Fibroblast of mammary gland (primary cell): ENCODE measurements around the gene NPDC1.

Experiments
- DNase-seq: peaks from one replicate; pipeline ENCODE4 v3.0.0-alpha.2; 2010; ENCODE audit warnings: low read depth
- H3K4me3 ChIP-seq: 2 replicates; pipeline ENCODE4 v1.5.1; 2011; ENCODE audit warnings: low read depth, mild to moderate bottlenecking, low read length, moderate library complexity; ENCODE audit not compliant: control insufficient read depth
- TF ChIP-seq, protein P1 (sequence below): conservative IDR thresholded peaks from 2 replicates; pipeline ENCODE4 v1.5.1; 2011; ENCODE audit warnings: low read depth, low read length, inconsistent platforms; ENCODE audit not compliant: control insufficient read depth, insufficient read depth

The NPDC1 gene

DNA sequence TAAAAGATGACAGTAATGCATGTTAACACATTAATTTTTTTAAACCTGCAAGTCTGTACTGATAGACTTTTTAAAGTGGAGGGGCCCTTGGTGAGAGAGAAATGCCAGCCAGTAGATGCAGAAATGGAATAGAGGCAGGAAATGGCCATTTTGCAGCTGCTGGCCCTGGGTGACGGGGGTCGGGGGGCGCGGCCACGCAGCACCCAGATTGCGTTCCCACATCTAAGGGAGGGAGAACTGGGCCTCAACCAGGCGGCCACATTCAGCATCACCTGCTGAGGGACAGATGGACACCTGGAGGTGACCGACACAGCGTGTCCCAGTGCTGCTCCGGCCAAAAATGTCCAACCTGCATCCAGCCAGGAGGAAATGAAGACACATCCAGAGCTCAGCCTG is 43.3 kb downstream of the NPDC1 start:
- TF ChIP-seq, protein P1, sequence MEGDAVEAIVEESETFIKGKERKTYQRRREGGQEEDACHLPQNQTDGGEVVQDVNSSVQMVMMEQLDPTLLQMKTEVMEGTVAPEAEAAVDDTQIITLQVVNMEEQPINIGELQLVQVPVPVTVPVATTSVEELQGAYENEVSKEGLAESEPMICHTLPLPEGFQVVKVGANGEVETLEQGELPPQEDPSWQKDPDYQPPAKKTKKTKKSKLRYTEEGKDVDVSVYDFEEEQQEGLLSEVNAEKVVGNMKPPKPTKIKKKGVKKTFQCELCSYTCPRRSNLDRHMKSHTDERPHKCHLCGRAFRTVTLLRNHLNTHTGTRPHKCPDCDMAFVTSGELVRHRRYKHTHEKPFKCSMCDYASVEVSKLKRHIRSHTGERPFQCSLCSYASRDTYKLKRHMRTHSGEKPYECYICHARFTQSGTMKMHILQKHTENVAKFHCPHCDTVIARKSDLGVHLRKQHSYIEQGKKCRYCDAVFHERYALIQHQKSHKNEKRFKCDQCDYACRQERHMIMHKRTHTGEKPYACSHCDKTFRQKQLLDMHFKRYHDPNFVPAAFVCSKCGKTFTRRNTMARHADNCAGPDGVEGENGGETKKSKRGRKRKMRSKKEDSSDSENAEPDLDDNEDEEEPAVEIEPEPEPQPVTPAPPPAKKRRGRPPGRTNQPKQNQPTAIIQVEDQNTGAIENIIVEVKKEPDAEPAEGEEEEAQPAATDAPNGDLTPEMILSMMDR = no peak
- DNase-seq = no peak
- no peak overlapping the region for H3K4me3 ChIP-seq

- TF ChIP-seq, protein P1 = no peak
- no peak overlapping the region for H3K4me3 ChIP-seq
- DNase-seq = no peak
These were observed 43.9 kb downstream of the NPDC1 start for GRCh38 chr9:137001857-137002645.

DNA sequence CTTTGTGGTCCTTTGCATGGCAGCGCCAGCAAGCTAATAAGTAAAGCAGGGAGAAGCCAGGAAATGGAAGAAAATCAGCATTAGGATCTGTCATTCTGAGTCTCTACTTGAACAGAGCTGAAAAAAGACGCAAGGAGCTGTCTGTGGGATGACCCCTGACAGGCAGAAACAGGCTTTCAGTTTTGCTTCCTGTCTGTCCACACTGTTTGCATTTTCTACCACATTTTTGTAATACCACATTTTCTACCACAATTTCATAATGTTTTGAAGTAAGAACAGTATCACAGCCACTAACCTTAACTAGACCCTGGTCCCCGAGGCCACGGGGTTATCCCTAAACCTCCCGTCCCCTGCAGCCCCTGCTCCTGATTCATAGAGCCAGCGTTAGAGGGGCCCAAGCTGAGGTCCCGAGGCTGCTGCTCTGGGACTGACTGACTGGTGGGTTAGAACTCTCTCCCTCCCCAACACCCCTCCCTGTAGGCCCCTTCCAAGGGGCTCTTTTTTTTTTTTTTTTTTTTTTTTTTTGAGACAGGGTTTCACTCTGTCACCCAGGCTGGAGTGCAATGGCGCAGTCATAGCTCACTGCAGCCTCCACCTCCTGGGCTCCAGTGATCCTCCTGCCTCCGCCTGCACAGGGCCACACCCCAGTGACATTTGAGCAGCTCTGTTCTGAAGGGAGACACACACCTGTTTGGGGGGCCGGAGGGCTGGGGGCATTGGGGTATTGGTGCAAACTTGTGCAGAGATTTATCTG is 45.6 kb downstream of the NPDC1 start:
- peak; percentile 31 for DNase-seq
- no peak overlapping the region for H3K4me3 ChIP-seq
- TF ChIP-seq, protein P1 = no peak

DNA sequence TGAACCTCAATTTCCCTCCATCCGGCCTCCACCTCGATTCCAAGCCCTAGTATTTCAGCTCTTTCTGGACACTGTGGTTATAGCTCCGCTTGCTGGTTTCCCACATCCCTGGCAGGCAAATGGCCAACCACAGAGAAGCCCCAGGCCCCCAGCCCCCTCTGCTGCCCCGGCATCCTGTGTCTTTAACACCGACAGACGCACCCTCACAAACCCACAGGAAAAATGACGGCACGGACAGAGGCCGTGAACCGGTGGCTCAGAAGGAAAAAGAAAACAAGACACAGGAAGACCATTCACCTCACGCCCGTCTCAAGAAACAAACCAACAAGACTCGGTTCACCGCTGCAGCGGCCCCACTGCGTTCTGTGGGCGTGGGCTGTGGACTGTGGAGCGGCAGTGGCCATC is 48.1 kb downstream of the NPDC1 start:
- H3K4me3 ChIP-seq = no peak overlapping the region
- TF ChIP-seq, protein P1 = no peak
- DNase-seq = no peak

GRCh38 chr9:136997371-136997770 is 48.6 kb downstream of the NPDC1 start:
- no peak for DNase-seq
- TF ChIP-seq, protein P1 = no peak
- H3K4me3 ChIP-seq = no peak overlapping the region

DNA sequence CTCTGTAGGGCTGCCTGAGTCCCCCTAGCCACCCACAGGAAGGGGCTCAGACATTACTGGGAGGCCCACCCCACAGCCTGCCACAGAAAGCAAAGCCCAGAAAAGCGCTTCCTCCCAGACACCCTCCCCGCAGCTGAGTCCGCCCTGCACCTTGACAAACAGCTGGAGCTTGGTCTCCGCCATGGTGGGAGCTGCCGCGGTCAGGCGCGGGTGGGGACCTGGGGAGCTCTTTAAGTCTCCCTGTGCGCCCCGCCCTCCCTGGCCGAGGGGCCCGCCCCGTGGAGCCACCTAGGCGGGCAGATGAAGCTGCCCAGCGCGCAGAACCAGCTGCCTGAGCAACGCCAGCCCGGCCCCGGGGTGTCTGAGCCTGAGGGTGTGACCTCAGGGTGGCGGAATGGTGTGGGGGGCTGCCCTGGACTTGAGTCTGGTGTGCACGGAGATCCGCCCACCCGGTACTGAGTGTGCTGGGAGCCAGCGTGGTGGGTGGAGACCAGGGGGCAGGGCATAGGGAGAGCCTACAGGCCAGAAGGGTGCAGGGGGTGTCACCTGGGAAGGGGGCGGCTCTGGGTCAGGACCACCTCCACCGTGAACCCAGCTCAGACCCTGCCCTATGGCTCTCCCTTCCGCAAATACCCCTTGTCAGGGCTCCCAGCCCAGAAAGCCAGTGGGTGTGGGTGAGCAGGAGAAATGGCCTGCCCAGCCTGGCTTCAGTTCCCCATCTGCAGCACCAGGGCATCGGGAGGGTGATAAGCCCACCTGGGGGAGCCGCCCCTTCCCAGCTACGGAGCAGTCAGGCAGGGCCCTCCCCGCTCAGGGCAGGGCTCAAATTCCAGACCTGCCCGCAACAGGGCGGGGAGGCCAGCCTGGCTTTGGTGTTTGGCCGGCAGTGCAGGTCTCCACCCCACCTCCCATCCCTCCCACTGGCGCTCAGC is 49.4 kb downstream of the NPDC1 start, which contains the start of gene CLIC3:
CLIC3 (minus strand) TSS at position 208 of the 932 bp plus-strand sequence; CDS start at position 183, 25 bp downstream.
- DNase-seq = no peak
- no peak within 1 kb of the TSS for H3K4me3 ChIP-seq
- TF ChIP-seq, protein P1 = no peak
